Stimulated activated CD4-positive, alpha-beta T cell treated with anti-CD3 and anti-CD28 coated beads, Interleukin-4, amount 100 ng/mL, for 24 hours (primary cell): ENCODE results near the gene NELL1.

Source experiments
- DNase-seq: peaks from one replicate; pipeline ENCODE4 v3.0.0-alpha.2; 2020

Gene NELL1

DNA sequence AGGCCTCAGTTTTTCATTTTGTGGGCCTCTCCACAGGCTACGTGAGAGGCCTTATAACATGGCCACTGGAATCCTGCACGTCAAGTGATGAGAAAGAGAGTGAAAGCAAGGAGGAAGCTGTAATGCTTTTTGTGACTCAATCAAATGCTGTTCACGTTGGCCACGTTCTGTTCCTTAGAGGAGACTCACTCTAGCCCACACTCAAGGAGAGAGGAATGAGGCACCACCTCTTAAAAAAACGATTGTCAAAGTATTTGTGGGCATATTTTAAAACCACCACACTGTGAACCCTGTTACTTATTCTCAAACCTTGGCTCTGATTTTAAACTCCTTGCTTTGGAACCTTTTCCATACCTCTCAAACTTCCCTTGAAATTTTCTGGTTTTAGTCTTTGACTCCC is 705.0 kb downstream of the NELL1 start:
- DNase-seq, result no peak

DNA sequence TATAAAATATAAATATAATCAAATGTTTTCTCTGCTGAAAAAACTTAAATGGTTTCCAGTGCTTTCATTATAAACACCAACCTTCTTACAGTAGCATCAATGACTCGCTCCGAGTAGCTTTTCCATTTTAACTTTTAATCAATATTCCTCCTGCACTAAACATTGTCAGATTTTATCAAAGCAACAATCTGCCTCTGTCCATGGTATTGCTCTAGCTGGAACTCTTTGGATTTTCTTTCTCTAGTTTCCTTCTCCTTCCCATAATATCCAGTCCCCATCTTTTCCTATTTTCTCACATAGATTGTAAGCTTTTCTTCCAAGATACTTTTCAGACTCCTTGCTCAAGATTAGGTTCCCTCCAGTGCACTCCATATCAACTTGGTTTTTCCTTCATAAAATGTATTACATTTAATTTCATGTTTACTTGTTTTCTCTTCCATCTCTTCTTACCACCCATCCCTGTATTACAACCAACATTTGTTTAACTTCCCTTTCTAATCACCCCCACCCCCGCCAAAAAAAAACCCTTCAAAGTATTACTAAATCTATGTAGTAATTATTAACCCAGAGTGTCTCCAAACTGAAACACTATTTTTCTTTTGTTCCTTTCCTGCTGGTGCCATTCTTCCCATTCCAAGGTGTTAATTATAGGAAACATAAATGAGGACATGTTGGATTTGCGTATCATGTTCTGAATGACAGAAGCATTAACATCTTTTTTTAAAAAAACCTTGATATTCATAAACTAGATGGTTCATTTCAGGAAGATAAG is 716.5 kb downstream of the NELL1 start:
- DNase-seq, result no peak

DNA sequence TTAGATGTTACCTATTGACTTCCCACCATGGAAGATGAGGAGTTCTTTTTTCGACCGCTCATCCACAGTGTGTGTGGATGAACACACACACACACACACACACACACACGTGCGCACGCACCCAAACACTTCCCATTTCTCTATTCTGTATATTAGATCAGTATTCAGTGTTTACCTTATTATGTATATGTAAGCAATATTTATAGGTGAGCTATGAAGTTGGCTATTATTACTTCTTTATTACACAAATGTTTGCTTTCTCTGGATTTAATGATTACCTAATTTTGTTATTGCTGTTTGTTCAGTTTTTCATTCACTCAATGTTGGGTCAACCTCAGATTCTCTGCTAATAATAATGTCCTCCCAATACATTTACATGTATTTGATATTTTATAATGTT is 721.0 kb downstream of the NELL1 start:
- no peak for DNase-seq

DNA sequence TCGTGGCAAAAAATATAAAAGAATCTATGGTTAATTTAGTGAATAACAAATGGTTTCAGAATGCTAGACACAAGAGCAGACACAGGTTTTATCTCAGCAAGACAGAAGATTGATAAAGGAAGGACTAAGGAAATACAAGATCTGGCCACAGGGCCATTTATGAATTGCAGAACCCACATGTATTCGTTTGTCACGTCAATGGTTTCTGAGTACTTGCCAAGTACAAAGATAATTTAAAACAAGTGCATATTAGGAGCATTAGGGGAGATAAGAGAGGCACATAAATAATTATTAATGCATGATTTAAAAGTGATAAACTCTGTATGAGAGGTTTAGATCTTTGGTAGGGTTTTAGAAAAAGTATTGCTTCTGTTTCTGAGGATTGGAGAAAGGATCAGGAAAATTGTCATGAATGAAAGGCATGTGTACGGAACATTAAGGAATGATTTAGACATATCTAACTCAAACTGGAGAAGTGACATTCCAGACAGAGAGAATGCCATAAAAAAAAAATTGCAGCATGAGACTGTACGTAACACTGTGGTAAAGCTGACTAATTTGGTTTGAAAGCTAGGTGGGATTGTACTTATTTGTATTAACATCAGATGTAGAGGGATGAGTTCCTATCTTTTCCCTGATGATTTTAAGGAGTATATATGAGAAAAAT is 727.1 kb downstream of the NELL1 start:
- DNase-seq, result no peak

DNA sequence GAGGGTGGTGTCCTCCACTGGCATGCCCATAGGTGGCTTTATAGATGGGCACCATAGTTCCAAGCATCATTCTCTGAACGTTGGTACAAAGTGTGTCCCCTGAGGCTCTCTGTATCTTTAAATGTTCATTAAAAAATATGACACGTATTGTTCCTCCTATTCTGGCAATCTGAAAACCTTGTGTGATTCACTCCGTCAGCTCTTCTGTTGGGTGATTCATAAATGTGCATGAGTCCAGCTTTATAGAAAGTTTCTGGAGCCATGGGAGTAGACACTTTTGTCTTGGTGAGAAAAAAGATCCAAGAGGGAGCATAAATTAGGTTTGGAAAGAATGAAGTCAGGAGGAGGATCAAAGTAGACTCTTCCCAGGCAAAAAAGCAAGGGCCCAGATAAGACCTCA is 728.8 kb downstream of the NELL1 start:
- DNase-seq, result no peak

- DNase-seq, result no peak
These were observed 732.1 kb downstream of the NELL1 start for GRCh38 chr11:21401496-21401895.

GRCh38 chr11:21402274-21402673 is 732.9 kb downstream of the NELL1 start:
- DNase-seq, result no peak

DNA sequence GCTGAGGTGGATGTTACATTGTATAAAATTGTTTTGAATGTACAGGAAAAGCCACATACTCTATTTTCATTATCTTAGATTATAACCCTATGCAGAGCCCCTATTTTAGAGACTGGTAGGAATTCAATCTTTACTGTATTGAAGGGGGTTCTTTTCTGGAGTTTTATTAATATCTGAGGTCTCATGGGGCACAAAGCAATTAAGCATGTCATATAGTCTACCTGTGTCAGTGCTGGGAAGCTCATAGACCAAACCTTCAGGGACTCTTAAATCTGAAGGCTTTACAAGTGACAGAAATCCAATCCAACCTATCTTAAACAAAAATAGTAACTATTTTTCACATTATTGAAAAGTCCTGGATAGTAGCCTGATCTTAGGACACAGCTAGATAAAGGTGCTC is 733.7 kb downstream of the NELL1 start:
- DNase-seq, result no peak

- no peak for DNase-seq
These were observed 736.0 kb downstream of the NELL1 start for GRCh38 chr11:21405422-21405821.

- no peak for DNase-seq
These were observed 741.1 kb downstream of the NELL1 start for GRCh38 chr11:21410513-21410912.

DNA sequence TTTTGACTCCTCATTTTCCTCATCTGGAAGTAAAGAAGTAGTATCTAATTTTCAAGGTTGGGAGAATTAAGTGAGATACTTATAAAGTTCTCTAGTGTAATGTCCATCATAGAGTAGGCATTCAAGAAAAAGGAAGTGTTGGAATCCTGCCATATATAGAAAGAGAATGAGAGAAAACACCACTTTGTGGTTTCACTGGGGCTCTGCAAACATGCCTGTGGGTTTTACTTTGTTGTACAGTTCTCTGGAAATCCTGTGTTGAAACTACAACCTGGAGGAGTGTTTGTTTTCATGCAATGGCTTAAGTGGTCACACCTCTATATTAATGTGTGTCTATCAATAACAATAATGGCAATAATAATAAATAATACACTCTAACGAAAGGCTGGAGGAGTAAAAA is 741.7 kb downstream of the NELL1 start:
- DNase-seq, result no peak

GRCh38 chr11:21411597-21411996 is 742.2 kb downstream of the NELL1 start:
- DNase-seq, result no peak

GRCh38 chr11:21412652-21413383 is 743.4 kb downstream of the NELL1 start:
- DNase-seq, result no peak

GRCh38 chr11:21414953-21415352 is 745.6 kb downstream of the NELL1 start:
- no peak for DNase-seq

GRCh38 chr11:21415606-21416005 is 746.2 kb downstream of the NELL1 start:
- DNase-seq, result no peak

DNA sequence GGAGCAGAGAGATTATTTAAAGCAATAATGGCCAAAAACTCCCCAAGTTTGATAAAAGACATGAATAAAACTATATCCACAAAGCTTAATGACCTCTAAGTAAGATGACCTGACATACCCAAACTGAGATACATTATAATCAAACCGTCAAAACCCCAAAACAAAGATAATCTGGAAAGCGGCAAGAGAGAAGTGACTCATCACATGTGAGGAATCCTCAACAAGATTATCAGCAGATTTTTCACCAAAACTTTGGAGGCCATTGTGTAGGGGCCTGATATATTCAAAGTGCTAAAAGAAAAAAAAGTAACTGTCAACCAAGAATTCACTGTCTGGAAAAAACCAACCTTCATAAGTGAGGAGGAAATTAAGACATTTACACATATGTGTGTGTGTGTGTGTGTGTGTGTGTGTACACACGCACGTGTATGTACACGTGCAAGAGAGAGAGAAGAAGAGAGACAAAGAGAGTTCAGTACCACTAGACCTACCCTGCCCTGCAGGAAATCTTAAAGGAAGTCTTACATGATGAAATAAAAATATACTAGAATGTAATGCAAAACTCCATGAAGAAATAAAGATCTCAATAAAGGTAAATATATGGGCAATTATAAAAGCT is 752.4 kb downstream of the NELL1 start:
- no peak for DNase-seq

GRCh38 chr11:21426931-21427330 is 757.5 kb downstream of the NELL1 start:
- no peak for DNase-seq

- no peak for DNase-seq
These were observed 758.3 kb downstream of the NELL1 start for GRCh38 chr11:21427726-21428125.

GRCh38 chr11:21428796-21429195 is 759.4 kb downstream of the NELL1 start:
- DNase-seq, result no peak

DNA sequence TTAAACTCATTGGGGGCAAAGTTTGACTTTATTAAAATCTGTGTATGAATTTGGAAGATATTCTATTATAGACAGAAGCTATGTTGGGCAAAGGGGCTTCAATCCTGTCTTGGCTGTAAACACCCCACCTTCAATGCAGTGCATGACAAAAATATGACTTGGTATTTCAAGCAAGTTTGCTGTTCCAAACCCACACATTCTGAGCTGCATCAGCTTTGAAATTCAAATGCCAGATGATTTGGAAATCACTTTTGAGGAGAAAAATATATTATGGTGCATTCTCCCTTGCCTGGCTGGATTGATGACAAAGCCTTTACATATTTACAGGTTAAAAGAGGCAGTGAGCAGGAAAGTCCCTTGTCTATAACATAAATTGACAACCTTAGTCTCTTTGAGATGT is 760.0 kb downstream of the NELL1 start:
- DNase-seq, result no peak

GRCh38 chr11:21430537-21430936 is 761.2 kb downstream of the NELL1 start:
- DNase-seq, result no peak

- DNase-seq, result no peak
These were observed 777.7 kb downstream of the NELL1 start for GRCh38 chr11:21446939-21447590.

GRCh38 chr11:21447871-21448270 is 778.5 kb downstream of the NELL1 start:
- no peak for DNase-seq
